Gastroesophageal sphincter (tissue), 4 donors: ENCODE results near the gene TNFRSF1A. TPM values are rescaled to one million over a fixed set of nuclear protein-coding genes. Genes with fewer than 3 reads are reported as not detected.

Experiments
- ATAC-seq: fragments of 150-250 bp; one replicate; pipeline ENCODE4 v1.9.1; 2016; ENCODE audit warnings: mild to moderate bottlenecking, moderate library complexity
- H3K27ac ChIP-seq, 4 donors: fragments of 200-600 bp; sonication (generic) in 3 of 4; 1 replicate in 3 of 4; 2 replicates in 1 of 4; pipeline ENCODE4 v1.5.1; 2016 to 2019
- H3K27me3 ChIP-seq: fragments of 200-600 bp; sonication (generic); one replicate; pipeline ENCODE4 v1.5.1; 2019
- H3K36me3 ChIP-seq, 2 donors: fragments of 200-600 bp; sonication (generic); one replicate each; pipeline ENCODE4 v1.5.1; 2019; ENCODE audit warnings: control low read depth in 1 of 2
- H3K4me1 ChIP-seq, 3 donors: fragments of 200-600 bp; sonication (generic); 1 replicate in 2 of 3; 2 replicates in 1 of 3; pipeline ENCODE4 v1.5.1; 2016 to 2019; ENCODE audit warnings: control low read depth in 2 of 3
- H3K4me3 ChIP-seq, 2 donors: fragments of 200-600 bp; sonication (generic); one replicate each; pipeline ENCODE4 v1.5.1; 2019; ENCODE audit warnings: mild to moderate bottlenecking in 1 of 2, moderate library complexity in 1 of 2
- H3K9me3 ChIP-seq, 3 donors: fragments of 200-600 bp; sonication (generic); one replicate each; pipeline ENCODE4 v1.5.1; 2017 to 2019; ENCODE audit warnings: control low read depth in 2 of 3
- CTCF ChIP-seq, 4 experiments: fragments of 200-600 bp in 2 of 4; fragments of 450-650 bp in 2 of 4; sonication (generic) in 1 of 4; IDR thresholded peaks; one replicate each; pipeline ENCODE4 v1.5.1; 2017 to 2019; ENCODE audit warnings: antibody characterized with exemption in 4 of 4, mild to moderate bottlenecking in 2 of 4, moderate library complexity in 2 of 4
- EP300 ChIP-seq: sonication (generic); formaldehyde crosslinking; IDR thresholded peaks from one replicate; pipeline ENCODE4 v1.6.1; 2017; ENCODE audit warnings: antibody characterized with exemption, mild to moderate bottlenecking
- POLR2A ChIP-seq, 2 donors: fragments of 450-650 bp; IDR thresholded peaks; one replicate each; pipeline ENCODE4 v1.6.1; 2017; ENCODE audit warnings: antibody characterized with exemption in 2 of 2, mild to moderate bottlenecking in 2 of 2, moderate library complexity in 1 of 2
- POLR2AphosphoS5 ChIP-seq: sonication (generic); formaldehyde crosslinking; IDR thresholded peaks from one replicate; pipeline ENCODE4 v1.6.1; 2017; ENCODE audit warnings: antibody characterized with exemption
- WGBS, 2 donors: methylation state at CpG; one replicate each; pipeline ENCODE4 v1.1.5; 2018; ENCODE audit warnings: low coverage in 1 of 2; 5-methylcytosine and 5-hydroxymethylcytosine counted together
- total RNA-seq, 4 donors: library from RNA; depleted of rRNA; stranded (reverse); fragments of >200 nt; gene quantifications; one replicate each; pipeline ENCODE4 v1.1.0, GENCODE V29; 2016

The TNFRSF1A gene
- total RNA-seq, 4 donors from 2014 or later, result 150 to 356 (median 227) TPM

DNA sequence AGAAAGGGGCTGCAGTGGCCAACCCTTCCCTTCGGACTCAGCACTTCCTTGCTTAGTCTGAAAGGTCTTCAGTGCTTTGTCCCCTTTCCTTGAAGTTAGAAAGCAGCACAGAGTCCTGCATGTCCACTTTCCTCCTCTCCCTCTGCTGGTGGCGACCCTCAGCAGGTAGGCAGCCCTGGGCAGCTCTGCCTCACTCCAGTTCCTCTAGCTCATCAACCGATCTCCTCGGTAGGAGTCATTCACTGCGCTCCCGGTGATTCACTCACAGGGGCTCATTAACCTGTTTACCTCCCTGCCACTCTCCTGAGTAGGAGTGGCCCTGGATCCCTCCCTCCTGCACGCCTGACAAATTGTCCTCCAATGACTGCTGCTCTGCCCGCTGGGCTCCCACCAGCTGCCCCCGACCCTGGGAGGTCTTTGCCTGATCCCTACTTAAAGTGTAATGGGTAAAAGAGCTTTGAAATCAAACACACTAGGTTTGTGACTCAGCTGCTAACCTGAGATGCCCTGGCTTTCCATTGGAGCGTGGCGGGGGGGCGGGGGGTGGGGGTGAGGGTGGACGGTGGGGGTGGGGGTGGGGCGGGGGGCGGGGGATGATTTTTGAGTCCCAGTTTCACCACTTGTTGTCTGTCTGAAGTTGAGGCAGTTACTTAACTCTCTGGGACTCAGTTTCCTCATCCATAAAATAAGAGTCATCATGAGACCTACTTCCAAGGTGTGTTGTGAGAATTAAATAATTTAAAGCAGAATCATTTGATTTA, 29.3 kb upstream of the TNFRSF1A start:
- no peaks in the 10 kb centered on the region for H3K9me3 ChIP-seq
- no peaks in the 10 kb centered on the region for H3K27me3 ChIP-seq
- peaks cover 0 to 27% (median 7%) of the 10 kb centered on the region in 3 donors for H3K4me1 ChIP-seq
- TF ChIP-seq CTCF (IDR thresholded peaks at IDR 0.05) (peak in 3 of 4 experiments; percentile 5 to 22 (median 17)), POLR2AphosphoS5 (no peak), POLR2A (IDR thresholded peaks at IDR 0.05) (no peak), EP300 (no peak)
- H3K36me3 ChIP-seq, result no peaks in the 10 kb centered on the region
- 60 to 67% methylated on average over 3 to 7 of the region's 15 CpGs for WGBS, 2 donors
- ATAC-seq, result no peak
- H3K27ac ChIP-seq, result no peak overlapping the region
- H3K4me3 ChIP-seq, result no peak overlapping the region

DNA sequence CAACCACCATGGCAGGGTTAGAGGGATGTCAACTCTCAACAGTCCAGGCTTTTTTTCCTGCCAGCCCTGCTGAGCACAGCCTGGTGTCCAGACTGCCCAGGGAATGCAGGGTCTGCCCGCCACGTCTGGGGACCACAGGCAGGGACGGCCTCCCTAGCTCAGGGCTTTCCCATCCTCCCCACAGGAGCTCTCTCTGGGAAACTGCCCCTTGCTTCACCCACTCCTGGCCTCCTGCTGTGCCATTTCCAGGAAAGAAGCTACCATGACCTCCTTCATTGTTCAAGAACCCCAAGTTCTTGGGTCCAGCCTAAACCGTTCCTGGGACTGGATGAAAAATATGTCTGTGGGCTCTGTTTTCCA, 28.7 kb upstream of the TNFRSF1A start:
- Histone ChIP-seq H3K27me3 (no peaks in the 10 kb centered on the region), H3K9me3 (no peaks in the 10 kb centered on the region), H3K4me3 (no peak overlapping the region), H3K36me3 (no peaks in the 10 kb centered on the region), H3K4me1 (peaks cover 0 to 20% (median 3%) of the 10 kb centered on the region in 3 donors), H3K27ac (no peak overlapping the region)
- ATAC-seq, result no peak
- 100% methylated on average over 1 to 2 of the region's 4 CpGs for WGBS, 2 donors
- TF ChIP-seq EP300 (no peak), POLR2A (IDR thresholded peaks at IDR 0.05) (no peak), POLR2AphosphoS5 (no peak), CTCF (IDR thresholded peaks at IDR 0.05) (no peak)

DNA sequence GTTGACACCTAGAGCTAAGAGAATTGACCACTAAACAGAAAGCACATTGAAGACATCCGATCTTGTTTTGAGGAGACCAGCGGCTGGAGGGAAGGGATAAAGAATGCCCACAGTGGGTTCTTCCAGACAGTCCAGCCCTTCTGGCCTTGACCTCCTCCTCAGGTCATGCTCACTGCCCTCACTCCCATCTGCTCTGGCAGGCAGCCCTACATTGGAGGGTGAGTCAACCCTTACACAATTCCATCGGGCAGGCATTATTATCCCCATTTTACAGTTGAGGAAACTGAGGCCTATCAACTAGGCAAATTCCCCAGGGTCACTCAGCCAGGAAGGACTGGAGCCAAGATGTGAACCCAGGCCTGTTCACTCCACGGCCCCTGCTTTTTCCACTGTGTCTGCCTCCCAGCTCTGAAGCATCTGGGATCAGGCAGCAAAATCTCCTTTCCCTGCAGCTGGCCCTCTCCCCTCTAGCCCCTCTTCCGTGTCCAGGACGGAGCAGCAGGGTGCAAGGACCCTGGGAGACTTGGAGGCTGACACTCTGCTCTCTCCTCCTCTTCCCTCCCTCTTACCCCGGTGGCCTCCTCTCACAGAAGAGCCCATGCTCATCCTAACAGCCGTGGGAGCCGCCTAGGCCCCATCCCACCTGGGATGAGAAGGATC, 28.2 kb upstream of the TNFRSF1A start:
- Histone ChIP-seq H3K27ac (no peak overlapping the region), H3K4me1 (peaks cover 0 to 15% (median 3%) of the 10 kb centered on the region in 3 donors), H3K4me3 (no peak overlapping the region), H3K27me3 (no peaks in the 10 kb centered on the region), H3K9me3 (no peaks in the 10 kb centered on the region), H3K36me3 (no peaks in the 10 kb centered on the region)
- 84 to 100% methylated on average over 2 to 6 of the region's 9 CpGs for WGBS, 2 donors
- no peak for ATAC-seq
- TF ChIP-seq POLR2AphosphoS5 (no peak), EP300 (no peak), CTCF (IDR thresholded peaks at IDR 0.05) (no peak), POLR2A (IDR thresholded peaks at IDR 0.05) (no peak)

DNA sequence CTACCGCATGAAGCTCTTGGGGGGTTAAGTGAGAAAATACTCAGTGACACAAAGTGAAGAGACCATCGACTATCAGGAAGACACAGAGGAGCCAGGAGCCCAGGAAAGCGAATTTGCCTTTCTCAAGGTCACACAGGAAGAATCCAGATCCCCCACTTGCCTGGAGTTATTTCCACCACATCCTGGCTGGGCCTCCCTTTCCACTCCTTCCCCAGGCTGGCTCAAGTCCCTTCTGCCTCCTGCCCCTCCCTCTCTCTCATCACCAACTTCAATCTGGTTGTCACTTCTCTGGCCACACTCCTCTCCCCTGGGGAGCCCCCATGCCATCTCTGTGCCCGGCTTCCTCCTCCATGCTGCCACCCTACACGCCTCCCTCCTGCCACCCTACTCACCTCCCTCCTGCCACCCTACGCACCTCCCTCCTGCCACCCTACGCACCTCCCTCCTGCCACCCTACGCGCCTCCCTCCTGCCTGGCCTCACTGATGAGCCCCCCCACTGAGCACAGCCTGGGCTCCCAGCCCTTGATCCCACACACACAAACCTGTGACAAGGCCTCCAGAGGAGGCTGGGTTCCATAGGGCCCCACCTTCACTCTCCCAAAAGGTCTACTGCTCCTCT, 27.1 kb upstream of the TNFRSF1A start:
- Histone ChIP-seq H3K4me1 (peaks cover 0 to 19% (median 7%) of the 10 kb centered on the region in 3 donors), H3K9me3 (no peaks in the 10 kb centered on the region), H3K36me3 (no peaks in the 10 kb centered on the region), H3K4me3 (no peak overlapping the region), H3K27ac (no peak overlapping the region), H3K27me3 (no peaks in the 10 kb centered on the region)
- ATAC-seq, result no peak
- WGBS, 2 donors, result 80 to 85% methylated on average over 2 to 8 of the region's 9 CpGs
- TF ChIP-seq EP300 (no peak), POLR2A (IDR thresholded peaks at IDR 0.05) (no peak), CTCF (IDR thresholded peaks at IDR 0.05) (no peak), POLR2AphosphoS5 (no peak)
